Fibroblast of skin of right biceps (primary cell): ENCODE measurements around the gene ZNF516.
A peak's percentile ranks its signal among the peaks of the same experiment; 100 is the strongest.

Experiments used
- DNase-seq: peaks from one replicate; pipeline ENCODE4 v3.0.0-alpha.2; 2013

Gene ZNF516

DNA sequence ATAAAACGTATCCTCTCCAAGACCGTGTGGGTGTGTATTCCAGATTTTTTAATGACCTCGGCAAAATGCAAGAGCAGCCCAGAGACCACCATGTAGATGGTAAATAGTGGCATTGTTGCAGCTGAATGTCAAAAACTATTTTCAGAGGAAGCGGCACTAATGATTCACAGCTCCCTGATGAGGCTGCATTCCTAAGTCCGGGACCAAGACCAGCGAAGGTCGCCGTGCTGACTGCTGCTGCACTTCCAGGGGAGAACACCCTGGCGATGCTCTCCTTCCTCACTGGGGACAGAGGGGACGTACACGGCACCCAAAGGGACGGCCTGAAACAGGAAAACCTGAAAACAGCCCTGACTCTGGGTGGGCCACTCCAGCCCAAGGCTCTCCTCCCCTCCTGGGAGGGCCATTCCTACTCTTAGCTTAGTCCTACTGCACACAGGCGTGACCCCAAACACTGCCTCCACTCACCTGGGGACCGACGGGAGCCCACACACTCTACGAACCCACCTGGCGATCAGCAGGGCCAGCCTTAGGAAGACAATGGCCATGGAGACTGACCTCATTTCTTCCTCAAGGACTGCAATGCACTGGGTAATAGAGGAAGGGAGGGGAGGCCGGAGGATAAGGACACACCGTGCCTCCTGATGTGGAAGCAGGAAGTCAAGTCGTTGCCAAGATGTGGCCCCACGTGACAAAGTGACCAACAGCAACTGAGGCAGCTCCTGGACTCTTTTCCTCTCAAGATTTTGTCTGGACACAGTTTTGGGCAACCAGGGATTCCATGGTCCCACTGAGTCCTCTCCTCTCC lies 82.8 kb downstream of the ZNF516 start:
- peak; percentile 61 for DNase-seq

DNA sequence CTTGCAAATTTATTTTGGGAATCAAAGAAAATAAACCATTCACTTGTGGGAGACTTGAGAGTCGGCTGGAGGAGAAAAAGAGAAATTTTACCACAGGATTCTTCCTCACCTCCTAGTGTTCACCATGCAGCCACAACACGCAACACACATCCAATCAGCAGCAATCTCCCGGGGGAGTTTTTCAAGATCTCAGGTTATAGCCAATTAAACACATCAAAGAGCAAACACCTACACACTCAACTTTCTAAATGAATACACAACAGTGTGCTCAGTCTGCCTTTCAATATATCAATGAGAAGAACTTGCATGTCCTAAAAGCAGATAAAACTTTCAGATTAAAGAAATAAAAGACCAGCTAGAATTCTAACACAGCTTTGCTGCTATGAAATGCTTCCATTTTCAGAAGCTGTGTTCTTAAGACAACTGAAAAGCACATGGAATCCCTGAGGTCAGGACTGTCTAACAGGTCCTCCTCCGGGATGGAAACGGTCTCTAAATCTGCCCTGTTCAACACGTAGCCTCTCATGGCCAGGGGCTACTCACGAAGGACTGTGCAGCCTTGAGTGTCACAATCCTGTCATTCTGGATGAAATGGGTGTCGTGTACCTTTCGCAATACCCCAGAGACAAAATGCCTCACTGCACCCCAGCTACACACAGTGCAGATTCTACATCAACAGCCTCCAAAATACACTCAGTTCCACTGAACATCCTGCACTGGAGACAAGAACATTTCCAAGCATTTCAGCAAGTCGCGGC lies 84.2 kb downstream of the ZNF516 start:
- no peak for DNase-seq

DNA sequence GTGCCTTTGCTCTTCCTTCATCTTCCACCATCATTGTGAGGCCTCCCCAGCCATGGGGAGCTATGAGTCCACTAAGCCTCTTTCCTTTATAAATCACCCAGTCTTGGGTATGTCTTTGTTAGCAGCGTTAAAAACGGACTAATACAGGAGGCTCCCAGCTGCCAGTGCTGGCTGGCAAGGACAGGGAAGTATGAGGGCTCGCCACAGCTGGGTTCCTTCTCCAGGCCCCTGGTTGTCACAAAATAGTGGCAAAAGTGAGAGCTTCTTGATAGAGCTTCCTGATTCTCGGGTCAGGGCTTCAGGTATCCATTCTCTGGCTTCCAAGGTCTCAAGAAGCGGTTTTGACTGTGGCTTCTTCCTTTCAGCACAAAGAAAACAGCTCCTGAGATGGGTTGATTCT lies 85.0 kb downstream of the ZNF516 start:
- DNase-seq = no peak

DNA sequence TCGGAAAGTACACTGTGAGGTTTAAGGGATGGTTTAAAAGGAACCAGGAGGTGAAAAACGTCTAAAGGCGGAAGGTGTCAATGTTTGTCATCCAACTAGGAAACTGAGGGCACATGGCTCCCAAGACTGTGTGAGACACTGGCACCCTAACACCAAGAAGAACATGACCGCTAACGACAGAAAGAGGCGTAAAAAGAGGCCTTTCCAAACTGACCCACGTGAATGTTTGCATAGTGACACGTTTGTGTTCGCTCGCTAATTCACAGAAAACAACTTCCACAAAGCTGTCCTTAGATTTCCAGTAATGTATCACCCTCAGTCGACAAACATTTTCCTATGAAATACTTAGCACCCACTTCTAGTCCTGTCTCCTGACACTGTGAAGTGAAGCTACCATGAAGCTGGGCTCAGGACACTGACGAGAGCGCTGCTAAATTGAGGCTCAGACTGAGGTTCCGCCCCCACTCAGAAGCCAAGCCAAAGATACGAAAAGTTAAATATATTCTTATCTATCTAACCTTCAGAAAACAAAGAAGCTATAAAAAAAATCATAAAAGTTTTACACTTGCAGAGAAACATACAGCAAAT lies 86.5 kb downstream of the ZNF516 start:
- DNase-seq = no peak

DNA sequence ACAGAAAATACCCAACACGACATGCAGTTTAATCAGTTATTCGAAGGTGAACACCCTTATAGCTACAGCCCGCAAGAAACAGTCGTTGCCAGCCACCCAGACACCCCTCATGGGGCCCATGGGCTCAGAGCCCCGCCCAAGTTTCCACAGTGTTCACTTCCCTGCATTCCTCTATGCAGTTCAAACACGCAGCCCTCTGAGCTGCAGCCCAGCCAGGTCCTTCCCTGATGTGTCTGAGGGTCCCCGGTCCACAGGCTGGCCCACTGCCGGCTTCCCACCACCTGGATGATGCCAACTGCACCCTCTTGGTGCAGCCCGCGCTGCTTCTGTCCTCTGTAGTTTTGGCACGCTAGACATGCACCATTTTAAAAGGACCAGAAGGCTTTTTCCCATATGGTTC lies 87.4 kb downstream of the ZNF516 start:
- no peak for DNase-seq

DNA sequence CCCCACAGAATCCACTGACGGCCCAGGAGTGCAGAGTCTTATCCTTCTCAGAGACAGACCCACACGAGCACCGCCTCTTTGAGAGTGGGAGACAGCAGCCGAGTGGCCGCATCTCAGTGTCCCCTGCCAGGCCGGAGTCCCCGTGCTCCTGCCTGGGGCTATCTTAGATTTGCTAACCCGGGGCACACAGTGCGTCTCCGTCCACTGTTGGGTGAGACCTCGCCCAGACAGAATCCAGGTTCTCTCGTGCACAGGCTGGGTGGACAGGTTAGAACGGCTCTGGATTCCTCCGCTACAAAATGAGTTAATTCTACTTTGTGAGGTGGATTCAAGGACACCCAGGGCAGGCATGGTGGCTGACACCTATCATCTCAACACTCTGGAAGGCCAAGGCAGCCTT lies 88.3 kb downstream of the ZNF516 start:
- DNase-seq = no peak

DNA sequence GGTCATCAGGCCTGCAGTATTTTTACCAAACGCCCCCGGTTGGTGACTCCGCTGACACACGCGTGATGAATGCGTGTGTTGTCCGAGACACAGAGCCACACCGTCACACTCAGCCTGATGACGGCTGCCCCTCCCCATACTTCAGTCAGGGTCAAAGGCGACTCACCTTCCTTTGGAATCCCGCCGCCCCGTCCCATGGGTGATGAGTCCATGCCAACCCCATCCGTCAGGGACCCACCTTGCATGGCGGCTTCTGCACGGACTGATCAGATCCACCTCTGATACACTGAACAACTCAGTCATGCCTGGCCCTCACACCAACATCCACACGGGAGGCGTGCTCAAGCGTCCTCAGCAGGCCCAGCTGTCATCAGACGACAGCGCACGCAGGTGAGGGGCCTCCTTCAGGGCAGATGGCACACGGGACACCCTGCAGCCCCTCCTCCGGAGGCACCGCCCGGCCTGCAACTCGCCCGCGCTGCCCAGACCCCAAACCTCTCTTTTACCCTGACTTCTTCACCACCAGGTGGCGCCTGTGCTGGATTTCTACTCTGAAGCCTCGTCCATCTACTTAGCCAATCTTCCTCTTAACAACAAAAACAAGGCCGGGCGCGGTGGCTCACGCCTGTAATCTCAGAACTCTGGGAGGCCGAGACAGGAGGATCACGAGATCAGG lies 89.2 kb downstream of the ZNF516 start:
- peak; percentile 52 for DNase-seq

DNA sequence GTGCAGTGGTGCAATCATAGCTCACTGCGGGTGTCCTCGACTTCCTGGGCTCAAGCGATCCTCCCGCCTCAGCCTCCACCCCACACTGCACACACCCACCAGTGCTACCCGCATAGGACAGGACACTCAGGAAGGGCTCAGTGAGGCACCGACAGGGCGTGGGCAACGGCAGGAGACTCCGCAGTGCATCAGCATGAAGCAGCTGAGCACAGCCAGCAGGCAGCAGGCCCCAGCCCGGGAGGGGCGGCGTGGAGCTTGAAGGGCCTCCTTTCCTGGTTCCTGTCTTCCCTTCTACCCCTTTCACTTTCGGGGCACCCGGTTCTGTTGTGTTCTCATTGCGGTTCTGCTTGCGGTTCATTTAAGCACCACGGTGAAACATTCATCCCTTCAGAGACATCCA lies 89.8 kb downstream of the ZNF516 start:
- no peak for DNase-seq

DNA sequence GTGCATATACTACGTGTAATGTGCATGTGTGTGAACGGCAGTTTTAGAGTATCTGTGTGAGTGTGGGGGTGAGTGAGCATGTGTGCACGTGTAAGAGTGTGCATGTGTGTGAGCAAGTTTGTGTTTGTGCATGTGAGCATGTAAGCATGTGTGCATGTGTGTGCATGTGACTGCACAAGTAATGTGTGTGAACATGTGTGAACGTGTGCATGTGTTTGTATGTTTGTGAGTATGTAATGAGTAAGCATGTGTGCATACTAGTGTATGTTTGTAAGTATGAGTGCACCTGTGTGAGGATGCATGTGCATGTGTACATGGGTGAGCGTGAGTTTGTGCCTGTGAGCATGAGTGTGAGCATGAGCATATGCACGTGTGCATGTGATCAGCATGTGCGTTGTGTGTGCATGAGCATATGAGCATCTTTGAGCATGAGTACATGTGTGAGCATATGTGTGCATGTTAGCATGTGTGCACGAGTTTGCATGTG lies 90.7 kb downstream of the ZNF516 start:
- no peak for DNase-seq

DNA sequence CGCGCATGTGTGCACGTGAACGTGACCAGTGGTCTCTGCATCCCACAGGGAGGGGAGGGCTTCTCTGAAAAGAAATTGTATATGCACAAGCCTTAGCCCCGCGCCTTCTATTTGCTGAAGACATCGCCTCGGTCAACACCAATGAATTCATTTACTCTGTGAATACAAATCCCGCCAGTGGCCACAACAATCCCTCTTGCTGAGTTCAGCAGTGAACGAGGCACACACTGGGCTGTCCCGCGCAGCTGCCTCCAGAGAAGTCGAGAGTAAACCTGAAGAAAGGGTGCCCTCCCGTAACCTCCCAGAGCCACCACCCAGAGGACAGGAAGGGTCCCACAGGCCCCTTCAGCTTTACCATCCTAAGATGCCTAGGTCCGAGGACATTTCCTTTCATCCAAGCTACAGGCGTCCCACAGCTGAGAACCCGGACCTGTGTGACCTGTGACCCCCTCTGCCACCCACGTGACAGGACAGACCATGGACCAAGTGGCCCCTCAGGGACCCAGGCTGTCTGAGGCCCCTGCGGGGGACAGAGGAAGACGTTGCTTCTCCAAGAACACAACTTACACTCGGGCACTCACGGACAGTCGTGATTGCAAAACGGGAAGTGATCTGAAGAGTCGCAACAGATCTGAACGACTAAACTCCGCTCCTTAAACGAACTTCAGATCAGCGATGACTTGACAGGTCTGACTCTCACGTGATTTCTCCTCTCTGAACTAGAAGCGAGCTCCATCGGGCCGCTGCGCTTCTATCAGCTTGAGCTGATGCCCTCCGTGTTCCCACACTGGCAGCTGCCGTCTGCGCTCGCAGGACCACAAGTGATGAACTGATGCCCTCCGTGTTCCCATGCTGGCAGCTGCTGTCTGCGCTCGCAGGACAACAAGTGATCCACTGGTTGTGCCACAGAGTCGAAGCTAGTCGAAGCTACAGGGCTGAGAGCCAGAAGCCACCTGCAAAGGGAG lies 92.7 kb downstream of the ZNF516 start:
- no peak for DNase-seq

DNA sequence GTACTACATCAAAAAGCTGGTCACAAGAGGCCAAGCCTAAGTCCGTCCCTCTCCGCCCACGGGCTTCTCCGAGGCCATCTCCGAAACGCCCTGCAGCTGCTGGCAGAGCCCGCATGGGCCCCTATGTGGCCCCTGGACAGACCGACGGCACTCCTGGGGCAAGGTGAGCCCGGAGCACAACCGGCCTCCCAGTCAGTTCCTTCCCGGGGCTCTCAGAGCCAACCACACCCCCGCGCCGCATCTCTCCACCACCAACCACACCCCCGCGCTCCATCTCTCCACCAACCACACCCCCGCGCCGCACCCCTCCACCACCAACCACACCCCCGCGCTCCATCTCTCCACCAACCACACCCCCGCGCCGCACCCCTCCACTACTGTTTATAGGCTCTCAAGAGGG lies 93.5 kb downstream of the ZNF516 start:
- no peak for DNase-seq

DNA sequence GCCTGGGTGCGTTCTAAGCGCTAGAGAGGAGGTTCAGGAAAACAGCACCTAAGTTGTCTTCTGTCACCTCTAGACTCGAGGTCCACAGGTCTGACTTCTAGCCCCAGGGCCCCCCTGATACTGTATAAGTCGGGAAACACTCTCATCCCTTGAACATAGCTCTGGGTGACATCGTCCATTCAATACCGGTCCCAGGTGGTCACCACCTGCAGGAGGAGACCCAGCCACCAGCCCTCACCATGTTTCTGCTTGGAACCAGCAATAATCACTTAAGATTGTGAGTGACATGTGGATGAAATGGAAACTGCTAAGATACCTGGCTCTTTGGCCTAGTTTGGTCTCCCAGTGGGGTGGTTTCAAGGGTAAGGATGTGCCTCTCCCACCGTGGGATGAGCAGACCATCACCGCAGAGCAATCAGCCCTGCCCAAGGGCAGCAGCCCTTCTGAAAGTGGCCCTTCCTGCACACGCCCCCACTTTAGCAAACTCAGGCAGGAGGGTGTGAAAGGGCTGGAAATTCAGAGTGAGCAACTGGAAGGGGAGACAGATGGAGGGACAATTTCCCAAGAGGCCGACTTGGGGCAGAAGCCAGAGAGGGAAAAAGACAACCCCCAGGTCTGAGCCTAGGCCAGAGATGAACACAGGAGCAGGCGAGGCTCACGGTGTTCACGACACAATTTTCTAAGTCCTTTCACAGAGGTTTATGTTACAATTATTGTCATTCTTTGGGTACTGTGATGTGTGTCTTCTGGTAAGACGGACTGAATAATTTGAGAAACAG lies 95.2 kb downstream of the ZNF516 start:
- no peak for DNase-seq

DNA sequence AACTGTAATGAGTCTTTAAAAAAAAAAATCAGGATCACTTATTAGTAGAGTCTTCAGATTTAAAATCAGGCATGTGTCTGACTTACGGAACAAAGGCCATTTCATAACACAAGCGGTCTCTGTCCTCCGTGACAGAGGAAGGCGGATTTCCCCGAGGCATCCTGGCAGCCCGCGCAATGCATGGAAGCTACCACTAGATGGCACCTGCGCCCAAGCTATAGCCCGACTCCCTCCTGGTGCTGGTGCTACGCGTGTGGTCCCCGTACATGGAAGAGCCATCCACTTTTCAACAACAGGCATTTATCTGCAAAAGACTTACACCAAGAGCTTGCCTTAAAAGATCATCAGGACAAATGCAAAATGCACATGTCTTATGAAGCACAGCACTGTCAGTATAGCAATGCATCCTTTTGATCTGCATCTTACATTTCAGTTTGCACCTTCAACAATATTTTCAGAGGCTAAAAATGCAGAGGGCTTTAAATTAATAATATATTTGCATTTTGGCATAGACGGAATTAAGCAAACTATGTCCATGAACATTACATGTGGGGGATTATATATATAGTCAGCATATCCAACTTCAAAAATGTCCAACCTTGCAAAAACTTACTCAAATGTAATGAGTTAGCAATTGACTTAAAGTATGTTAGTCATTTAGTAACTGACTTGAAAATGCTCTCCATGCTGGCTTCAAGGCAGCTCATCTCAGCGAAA lies 96.0 kb downstream of the ZNF516 start:
- peak; percentile 75 for DNase-seq

DNA sequence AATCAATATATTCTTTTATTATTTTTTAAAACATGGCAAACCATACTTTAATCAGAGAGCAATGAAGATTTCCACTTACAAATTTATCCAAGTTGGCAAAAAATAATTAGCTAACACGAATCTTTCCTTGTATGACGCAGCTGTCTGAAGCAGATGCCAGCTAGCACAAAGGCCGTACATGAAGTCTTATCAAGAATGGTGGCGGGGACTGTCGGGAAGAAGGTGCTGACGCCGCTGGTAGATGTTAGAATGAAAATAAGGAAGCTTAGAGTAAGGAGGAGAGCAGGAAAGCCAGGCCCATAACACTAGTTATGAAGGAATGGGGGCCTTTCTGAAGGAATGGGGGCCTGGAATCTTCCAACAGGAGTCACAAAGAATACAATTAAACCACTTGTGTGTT lies 96.7 kb downstream of the ZNF516 start:
- DNase-seq = no peak

DNA sequence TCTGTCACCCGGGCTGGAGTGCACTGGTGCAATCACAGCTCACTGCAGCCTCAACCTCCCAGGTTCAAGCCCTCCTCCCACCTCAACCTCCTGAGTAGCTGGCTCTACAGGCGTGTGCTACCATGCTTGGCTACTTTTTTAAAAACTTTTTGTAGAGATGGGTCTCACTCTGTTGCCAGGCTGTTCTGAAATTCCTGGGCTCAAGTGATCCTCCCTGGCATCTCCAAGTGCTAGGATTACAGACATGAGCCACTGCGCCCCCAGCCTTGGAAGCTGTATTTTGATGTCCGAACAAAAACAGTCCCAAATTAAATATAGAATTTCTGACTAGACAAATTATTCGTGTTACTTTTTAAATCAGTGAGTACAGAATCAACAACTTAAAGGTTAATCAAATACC lies 97.4 kb downstream of the ZNF516 start:
- DNase-seq = no peak

DNA sequence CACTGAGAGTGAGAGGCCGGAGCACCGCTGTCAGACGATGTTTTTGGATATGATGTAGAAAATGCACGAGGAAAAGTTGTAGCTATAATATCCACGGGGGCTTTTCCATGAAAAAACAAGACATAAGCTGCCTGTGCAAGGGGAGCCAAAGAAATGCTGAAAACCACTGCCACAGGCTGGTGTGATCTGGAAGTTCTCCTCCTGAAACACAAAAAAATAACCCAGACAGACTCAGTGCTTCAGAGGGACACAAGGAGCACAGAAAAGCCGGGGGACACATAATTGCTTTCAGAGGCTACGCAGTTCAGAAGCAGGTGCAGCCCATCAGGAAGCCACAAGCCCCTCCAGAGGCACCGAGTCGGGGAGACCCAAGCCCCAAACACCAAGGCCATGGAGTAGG lies 98.2 kb downstream of the ZNF516 start:
- DNase-seq = no peak

DNA sequence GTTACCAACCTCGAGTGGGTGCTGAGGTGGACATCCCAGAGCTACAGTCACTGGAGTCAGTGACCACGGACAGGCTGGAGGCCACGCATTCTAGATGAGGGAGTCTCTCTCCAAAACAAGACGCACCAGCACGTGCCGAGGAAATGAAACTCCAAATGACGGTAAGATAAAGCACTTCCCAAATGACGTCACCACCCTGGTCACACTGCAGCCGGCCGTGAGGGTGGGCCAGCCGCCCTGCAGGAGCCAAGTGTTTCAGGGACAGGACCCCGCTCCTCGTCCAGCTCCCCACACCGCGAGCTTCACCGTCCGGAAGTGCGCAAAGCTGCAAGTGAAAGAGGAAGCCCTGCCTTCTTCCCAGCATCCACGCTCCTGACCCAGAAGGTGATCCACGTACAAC lies 99.4 kb downstream of the ZNF516 start:
- no peak for DNase-seq

DNA sequence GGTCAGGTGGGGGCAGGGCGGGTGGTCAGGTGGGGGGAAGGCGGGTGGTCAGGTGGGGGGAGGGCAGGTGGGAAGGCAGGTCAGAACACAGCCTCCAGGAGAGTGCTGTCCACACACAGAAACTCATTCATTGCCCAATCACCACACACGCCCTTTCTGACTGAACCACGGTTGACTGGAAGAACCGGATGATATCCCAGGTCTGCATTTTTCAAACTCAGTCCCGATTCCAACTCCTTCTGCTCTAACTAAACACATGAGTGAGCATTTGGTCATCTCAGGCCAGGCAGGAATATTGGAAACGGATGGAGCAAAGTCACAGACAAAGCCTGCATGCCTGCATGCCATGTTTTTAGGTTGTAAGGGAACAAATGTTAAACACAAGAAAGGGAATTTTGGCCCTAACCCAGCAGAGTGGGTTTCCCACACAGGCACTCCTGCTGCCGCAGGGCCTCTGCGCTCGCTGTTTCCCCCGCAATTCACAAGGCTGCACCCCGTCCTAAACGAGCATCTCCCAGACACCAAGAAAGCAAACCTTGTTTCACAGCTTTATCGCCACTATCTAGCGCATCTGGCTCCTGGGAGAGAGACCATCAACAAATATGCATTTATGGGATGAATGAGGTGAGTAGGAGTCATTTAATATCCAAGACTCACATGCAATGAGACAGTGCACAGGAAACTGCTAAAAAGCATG lies 100.1 kb downstream of the ZNF516 start:
- peak; percentile 16 for DNase-seq

DNA sequence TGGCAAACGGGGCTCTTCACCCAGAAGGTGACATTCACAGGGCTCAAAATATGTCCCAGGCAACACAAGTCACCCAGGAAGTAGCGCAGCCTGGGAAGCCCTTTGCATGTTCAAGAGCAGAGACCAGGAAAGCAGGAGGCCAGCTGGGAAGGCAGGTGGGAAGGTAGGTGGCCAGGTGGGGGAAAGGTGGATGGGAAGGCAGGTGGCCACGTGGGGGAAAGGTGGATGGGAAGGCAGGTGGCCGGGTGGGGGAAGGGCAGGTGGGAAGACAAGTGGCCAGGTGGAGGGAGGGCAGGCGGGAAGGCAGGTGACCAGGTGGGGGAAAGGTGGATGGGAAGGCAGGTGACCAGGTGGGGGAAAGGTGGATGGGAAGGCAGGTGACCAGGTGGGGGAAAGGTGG lies 102.7 kb downstream of the ZNF516 start:
- DNase-seq = no peak

DNA sequence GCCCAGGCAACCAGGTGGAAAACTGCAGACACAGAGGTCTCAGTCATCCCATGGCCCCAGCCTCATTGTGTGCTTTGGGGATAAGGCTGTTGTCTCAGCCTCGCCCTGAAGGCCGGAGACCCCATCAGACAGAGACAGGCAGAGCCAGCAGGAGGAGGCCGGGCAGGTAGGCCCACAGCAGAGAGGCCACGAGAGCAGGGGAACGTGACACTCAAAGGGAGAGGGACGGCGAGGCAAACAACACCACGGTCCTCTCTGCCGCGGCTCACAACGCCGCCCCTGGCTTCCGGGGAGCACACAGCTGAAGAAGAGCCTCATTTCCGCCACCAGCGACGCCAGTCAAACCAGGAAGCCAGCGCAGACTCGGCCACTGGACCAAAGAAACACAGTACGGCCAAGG lies 103.3 kb downstream of the ZNF516 start:
- no peak for DNase-seq
